Psoas muscle (tissue), 8 donors: Measurements from ENCODE around the gene RTKN. TPM values are rescaled to one million over a fixed set of nuclear protein-coding genes. Genes with fewer than 3 reads are reported as not detected.

Experiments
- ATAC-seq, 4 donors: fragments of 200-7000 bp; cut with Tn5 transposase; one replicate each; pipeline ENCODE4 v1.9.1; 2020; ENCODE audit warnings: moderate library complexity in 3 of 4, mild to moderate bottlenecking in 2 of 4
- DNase-seq, 2 donors: peaks; one replicate each; pipeline ENCODE4 v3.0.0-alpha.2; 2020
- H3K27ac ChIP-seq: fragments of 200-600 bp; one replicate; pipeline ENCODE4 v1.8.0; 2022
- H3K27me3 ChIP-seq, 3 donors: fragments of 200-600 bp in 1 of 3; one replicate each; pipeline versions ENCODE4 v1.6.1 to v1.8.0; 2013 to 2022; ENCODE audit warnings: low read length in 2 of 3, mild to moderate bottlenecking in 2 of 3, moderate library complexity in 1 of 3; ENCODE audit not compliant: insufficient read depth in 3 of 3
- H3K36me3 ChIP-seq, 2 donors: fragments of 200-600 bp in 1 of 2; one replicate each; pipeline versions ENCODE4 v1.6.1 to v1.8.0; 2013 to 2022; ENCODE audit warnings: low read depth in 1 of 2, mild to moderate bottlenecking in 1 of 2, moderate library complexity in 1 of 2; ENCODE audit not compliant: insufficient read depth in 1 of 2
- H3K4me1 ChIP-seq: fragments of 200-600 bp; one replicate; pipeline ENCODE4 v1.8.0; 2022
- H3K4me3 ChIP-seq: fragments of 200-600 bp; one replicate; pipeline ENCODE4 v1.8.0; 2022; ENCODE audit warnings: mild to moderate bottlenecking
- H3K9me3 ChIP-seq: fragments of 200-600 bp; one replicate; pipeline ENCODE4 v1.8.0; 2022
- CTCF ChIP-seq: fragments of 200-600 bp; IDR thresholded peaks from one replicate; pipeline ENCODE4 v1.8.0; 2022; ENCODE audit warnings: antibody characterized with exemption
- WGBS, 3 donors: extraction: QIAGEN DNeasy Blood & Tissue Kit; methylation state at CpG; one replicate each; pipeline versions ENCODE4 v1.1.6 to v1.1.7; 2013; 5-methylcytosine and 5-hydroxymethylcytosine counted together
- intact Hi-C, 2 donors: fragments of 100-400 bp; cut with DNase I; formaldehyde crosslinking; loops; one replicate each; pipeline versions ENCODE4 v1.11.0 to v1.14.2; 2022
- polyA plus RNA-seq, 3 donors: library from polyadenylated mRNA; stranded (reverse); fragments of 200-250 nt; gene quantifications; one replicate each; pipeline ENCODE4 v1.2.3, GENCODE V29; 2013
- total RNA-seq, 4 donors: library from RNA; stranded (reverse); fragmentation: NEBNext Ultra II Directional in 2 of 4; extraction: Animal tissue kit (Norgen Biotek cat#: 25700) in 2 of 4; gene quantifications; one replicate each; pipeline versions ENCODE4 v1.2.1 to v1.2.4, GENCODE V29; 2021 to 2023
- donor health status: healthy with polysubstance abuse.
- donor health status: DM: no; HTN: no; CAD: no; lungs with moderate emphysema.
- donor health status: Bipolar disorder and iron deficiency.
- donor health status: healthy.
- donor health status: DM: yes; HTN: yes; CAD: no.
- donor health status: DM: no; HTN: no; CAD: no.
- donor health status: DM: no; HTN: no; CAD: no.
- donor health status: DM: yes; HTN: yes; CAD: no.

The RTKN gene
- total and polyA plus RNA-seq, 7 donors: 3.1 to 18.8 (median 7.8) TPM

- Histone ChIP-seq H3K4me1 (no peaks in the 10 kb centered on the region), H3K36me3 (peaks cover 0 to 29% of the 10 kb centered on the region in 2 donors), H3K27ac (no peak overlapping the region), H3K4me3 (no peak overlapping the region), H3K27me3 (peaks cover 0 to 26% (median 4%) of the 10 kb centered on the region in 3 donors), H3K9me3 (no peaks in the 10 kb centered on the region)
- no peak for TF ChIP-seq CTCF
- intact Hi-C loops: no loop called here
- ATAC-seq (no peak), DNase-seq (no peak)
- 69 to 79% (median 72%) methylated on average over 7 of the region's 7 CpGs for WGBS, 3 donors
Observed at GRCh38 chr2:74425523-74425922, 16.2 kb downstream of the RTKN start.

GRCh38 chr2:74424995-74425406 is 16.7 kb downstream of the RTKN start:
- no peak for DNase-seq
- WGBS, 3 donors: 59 to 78% (median 66%) methylated on average over 5 of the region's 5 CpGs
- H3K4me3 ChIP-seq: no peak overlapping the region
- no peaks in the 10 kb centered on the region for H3K9me3 ChIP-seq
- peaks cover 0 to 24% of the 10 kb centered on the region in 2 donors for H3K36me3 ChIP-seq
- no peak overlapping the region for H3K27ac ChIP-seq
- no peak for TF ChIP-seq CTCF
- H3K4me1 ChIP-seq: no peaks in the 10 kb centered on the region
- H3K27me3 ChIP-seq: peaks cover 0 to 31% (median 4%) of the 10 kb centered on the region in 3 donors
- ATAC-seq: no peak
- intact Hi-C loops: no loop called here

GRCh38 chr2:74424139-74424992 is 17.4 kb downstream of the RTKN start:
- H3K4me1 ChIP-seq: no peaks in the 10 kb centered on the region
- no peak overlapping the region for H3K27ac ChIP-seq
- intact Hi-C loops: no loop called here
- H3K36me3 ChIP-seq: peaks cover 0 to 19% of the 10 kb centered on the region in 2 donors
- H3K4me3 ChIP-seq: no peak overlapping the region
- ATAC-seq: no peak
- 59 to 64% (median 61%) methylated on average over 5 of the region's 5 CpGs for WGBS, 3 donors
- no peaks in the 10 kb centered on the region for H3K9me3 ChIP-seq
- no peak for DNase-seq
- peaks cover 0 to 34% (median 4%) of the 10 kb centered on the region in 3 donors for H3K27me3 ChIP-seq
- no peak for TF ChIP-seq CTCF

GRCh38 chr2:74423231-74424095 is 18.3 kb downstream of the RTKN start:
- no peak for DNase-seq
- ATAC-seq: no peak
- peaks cover 0 to 10% of the 10 kb centered on the region in 2 donors for H3K36me3 ChIP-seq
- peaks cover 0 to 34% (median 4%) of the 10 kb centered on the region in 3 donors for H3K27me3 ChIP-seq
- H3K4me3 ChIP-seq: no peak overlapping the region
- WGBS, 3 donors: 54 to 63% (median 59%) methylated on average over 9 of the region's 9 CpGs
- H3K9me3 ChIP-seq: no peaks in the 10 kb centered on the region
- H3K4me1 ChIP-seq: no peaks in the 10 kb centered on the region
- no peak overlapping the region for H3K27ac ChIP-seq
- no peak for TF ChIP-seq CTCF
- intact Hi-C loops: no loop called here
